NCI-H128 (cell line): ENCODE measurements around the gene MACF1.

Experiments
- DNase-seq: peaks from one replicate; lab custom pipeline; 2025; ENCODE audit not compliant: unreplicated experiment; lab: John Stamatoyannopoulos, UW

MACF1 gene

DNA sequence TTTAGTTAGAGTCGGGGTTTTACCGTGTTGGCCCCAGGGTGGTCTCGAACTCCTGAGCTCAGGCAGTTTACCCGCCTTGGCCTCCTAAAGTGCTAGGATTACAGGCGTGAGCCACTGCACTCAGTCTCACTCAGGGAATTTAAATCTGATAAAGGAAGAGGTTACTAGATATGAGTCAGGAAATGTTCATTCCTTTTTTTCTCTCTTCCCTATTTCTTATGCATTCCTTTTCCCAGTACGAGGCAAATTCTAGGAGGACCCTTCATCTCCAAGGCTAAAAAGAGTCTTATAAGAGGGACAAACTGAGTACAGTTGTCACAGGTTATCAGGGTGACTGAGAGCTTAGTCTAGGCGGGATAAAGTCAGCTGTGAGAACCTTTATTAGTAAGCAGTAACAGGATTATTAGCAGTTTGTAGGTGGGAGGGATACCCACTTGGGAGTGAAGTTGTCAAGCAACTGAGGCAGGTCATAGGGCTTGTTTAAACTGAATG, 9.1 kb downstream of the MACF1 start:
- no peak for DNase-seq

DNA sequence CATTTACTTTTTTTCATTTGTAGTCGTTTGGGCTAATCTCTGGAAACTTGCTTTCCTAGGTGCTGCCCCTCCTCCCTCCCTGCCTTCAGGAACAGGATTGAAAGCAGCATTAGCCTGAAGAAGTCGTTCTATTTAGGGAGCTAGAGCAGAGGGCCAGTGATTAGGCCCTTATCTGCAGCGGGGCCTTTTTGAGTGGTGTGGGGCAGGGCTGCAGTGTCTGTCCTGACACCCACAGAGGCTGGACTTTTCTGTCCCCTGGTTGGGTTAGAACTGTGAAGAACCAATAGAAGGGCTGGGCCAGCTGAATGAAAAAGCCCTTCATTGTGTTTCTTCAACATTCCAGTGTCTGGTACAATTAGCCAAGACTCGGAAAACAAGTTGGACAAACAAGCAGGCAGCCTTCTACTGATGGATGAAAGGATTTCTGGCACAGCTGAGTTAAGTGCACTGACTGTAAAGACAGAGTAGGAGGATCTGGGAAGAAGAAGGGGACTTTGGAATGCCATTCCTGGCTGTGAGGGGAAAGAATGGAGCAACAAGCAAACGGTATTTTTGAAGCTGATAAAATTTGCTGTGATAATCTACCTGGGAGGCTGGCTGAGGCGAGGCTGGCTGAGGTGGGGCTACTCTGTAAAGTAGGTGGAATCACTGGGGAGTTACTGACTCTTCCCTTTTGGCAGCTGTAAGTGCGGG, 9.7 kb downstream of the MACF1 start:
- no peak for DNase-seq

DNA sequence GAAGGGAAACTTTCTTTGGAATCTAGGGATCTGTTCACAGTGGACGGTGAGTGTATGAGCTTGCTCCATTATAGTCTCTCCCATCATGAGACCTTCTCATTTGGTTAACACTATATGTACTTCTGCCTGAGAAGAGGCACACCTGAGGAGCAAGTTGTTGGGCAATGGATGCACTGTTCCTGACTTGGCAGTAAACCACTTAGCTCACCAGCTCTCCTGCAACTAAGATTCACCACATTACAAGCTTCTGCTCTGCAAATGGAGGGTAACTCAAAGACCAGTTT, 10.2 kb downstream of the MACF1 start:
- no peak for DNase-seq

DNA sequence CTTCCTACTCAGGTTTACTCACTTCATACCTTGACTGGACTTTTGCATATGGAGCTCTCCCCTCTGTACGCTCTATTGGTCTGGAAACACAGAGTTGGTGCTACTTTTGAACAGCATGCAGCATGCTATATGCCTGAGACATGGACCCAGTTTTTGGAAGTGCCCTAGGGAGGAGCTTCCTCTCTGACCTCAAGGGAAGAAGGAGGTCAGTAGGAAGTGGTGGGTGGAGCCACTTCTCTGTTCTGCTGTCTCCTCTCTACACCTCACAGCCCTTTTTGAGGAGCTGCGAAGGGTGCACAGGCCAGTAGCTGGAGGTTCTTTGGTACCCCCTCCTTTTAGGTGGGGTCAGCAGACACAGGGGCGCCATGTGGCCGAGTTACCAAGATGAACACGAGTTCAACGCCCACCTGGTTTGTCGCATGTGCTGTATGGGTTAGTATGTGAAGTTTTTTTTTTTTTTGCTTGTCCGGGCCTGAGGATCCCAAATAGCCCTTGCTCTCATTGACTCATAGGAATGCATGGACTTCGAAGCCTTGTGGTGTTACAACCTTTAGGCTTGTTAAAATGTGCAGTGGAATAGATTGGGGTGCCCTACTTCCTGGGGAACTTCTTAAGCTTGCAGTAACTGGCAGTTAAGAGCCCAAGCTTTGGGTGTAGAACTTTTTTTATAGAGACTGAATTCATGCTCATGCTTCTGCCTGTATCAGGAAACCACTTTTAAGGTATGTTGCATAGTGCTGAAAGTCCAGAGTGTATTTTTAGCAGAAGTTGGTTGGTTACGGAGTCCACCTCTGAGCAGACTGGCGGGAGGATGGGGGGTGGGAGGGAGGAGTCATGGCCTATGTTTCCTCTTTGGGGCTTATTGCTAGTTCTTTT, 10.7 kb downstream of the MACF1 start:
- DNase-seq, result no peak

DNA sequence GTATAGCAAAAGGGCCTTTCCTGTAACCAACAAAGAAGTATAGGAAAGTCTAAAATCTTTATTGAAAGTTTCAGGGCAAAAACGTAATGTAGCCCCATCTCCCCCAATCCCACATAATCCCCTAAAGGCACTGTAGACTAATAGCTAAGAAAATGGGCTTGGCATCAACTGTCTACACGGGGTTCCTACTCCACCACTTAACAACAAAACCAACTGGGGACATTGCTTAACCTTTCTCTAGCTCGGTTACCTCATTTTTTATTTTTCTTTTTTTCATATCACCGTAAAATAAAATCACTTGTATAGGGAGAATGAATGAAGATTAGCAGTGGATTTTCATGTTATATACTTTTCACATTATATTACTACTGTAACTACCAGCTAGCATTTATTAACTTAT, 12.3 kb downstream of the MACF1 start:
- no peak for DNase-seq

DNA sequence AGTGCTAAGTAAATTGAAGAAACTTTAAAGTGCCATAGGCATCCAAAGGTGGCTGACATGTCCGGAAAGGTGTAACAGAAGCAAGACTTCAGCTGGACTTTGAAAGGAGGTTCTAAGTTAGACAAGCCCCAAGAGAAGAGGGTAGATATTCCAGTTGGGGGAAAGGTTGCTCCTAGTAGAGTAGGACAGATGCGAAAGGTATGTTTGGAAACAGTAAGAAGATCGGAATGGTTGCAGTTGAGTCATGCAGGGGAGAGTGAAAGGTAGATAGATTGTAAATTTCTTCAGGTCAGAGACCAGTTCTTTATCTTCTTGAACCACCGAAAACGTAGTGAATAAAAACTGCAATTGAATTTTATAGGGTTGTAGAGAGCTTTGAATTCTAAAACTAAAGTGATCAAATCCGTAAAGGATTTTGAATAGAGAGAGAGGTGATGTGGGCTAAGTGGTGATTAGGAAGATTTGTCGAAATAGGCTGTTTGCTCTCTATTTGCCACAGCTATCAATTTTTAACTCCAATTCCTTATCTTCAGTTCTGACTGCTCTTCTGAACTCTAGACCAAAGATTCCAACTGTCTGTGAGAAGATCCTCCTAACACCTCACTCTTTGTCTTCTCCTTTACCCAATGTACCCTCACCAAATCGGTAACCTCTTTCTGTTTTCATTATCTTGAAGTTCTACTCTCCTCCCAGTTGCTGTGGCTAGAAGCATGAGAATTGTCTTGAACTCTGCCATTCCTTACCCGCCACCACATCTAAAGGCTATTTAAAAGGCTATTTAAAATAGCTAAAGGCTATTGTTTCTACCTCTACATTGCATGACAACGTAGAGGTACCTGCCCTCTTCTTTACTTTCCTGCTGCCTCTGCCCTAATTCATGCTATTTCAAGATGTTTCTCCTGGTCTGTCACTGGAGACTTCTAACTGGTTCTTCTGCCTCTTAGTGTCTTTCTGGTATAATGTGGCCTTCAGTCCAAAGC, 16.7 kb downstream of the MACF1 start:
- no peak for DNase-seq

DNA sequence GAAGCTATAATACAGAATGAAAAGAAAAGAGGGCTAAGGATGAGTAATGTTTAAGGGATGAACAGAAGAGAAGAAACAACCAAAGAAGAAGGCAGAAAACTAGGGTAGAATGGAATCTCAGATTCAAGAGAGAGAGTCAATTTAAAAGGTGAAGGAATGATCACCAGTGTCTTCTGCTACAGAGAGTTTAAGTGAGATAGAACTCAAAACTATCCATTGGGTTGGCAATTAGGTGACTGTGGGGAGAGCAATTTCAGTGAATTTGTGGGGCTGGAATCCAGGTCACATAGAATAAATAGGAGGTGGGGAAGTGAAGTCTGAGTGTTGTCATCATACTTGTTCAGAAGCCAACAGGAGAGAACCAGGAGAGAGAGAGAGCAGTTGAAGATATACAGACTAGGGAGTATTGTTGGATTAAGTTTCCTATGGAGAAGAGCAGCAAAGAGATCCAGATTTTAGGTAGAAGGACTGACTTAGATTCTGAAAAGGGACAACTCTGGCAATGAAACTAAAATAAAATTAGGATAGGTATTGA, 19.9 kb downstream of the MACF1 start:
- DNase-seq, result no peak

DNA sequence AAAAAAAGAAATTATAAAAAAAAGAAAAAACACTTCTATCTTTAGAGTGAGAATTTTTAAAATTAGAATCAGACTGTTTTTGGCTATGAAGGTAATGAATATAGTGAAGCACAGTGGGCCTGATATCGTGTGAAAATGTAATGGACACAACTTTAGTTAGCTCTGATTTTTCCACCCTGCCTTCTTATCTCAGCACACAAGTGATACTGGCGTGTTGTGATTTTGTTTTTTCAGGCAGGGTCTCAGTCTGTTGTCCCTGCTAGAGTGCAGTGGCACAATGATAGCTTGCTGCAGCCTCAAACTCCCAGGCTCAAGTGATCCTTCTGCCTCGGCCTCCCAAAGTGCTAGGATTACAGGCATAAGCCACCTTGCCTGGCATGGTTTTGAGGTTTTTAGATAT, 22.3 kb downstream of the MACF1 start:
- DNase-seq, result no peak

DNA sequence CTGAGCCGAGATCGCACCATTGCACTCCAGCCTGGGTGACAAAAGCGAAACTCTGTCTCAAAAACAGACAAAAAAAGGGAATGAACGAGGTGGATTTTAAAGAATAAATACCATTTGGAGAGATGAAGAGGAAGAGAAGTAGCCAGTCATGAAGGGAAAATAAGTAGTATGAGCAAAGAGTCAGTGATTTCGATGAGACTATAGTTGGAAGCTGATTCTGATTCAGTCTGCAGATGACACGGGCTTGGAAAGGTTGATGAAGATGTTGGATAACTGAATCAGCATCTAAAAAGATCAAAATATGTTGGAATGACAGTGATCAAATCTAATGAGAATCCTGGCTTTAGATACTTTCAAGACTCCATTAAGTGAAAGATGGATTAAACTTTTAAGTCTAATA, 23.8 kb downstream of the MACF1 start:
- no peak for DNase-seq

DNA sequence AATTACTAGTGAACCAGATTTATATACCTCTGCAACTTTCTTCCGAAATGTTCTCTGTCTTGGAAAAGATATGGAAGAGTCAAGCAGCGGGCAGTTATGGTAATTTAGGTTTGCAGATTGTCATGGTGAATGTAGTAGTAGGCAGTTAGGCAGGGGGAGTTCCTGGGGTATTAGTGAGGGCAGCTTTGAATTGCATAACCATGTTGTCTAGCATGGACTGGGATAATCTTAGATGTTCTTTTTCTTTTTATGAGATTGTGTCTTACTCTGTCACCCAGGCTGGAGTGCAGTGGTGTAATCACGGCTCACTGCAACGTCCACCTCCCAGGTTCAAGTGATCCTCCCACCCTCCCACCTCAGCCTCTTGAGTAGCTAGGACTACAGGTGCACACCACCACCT, 25.0 kb downstream of the MACF1 start:
- DNase-seq, result no peak

DNA sequence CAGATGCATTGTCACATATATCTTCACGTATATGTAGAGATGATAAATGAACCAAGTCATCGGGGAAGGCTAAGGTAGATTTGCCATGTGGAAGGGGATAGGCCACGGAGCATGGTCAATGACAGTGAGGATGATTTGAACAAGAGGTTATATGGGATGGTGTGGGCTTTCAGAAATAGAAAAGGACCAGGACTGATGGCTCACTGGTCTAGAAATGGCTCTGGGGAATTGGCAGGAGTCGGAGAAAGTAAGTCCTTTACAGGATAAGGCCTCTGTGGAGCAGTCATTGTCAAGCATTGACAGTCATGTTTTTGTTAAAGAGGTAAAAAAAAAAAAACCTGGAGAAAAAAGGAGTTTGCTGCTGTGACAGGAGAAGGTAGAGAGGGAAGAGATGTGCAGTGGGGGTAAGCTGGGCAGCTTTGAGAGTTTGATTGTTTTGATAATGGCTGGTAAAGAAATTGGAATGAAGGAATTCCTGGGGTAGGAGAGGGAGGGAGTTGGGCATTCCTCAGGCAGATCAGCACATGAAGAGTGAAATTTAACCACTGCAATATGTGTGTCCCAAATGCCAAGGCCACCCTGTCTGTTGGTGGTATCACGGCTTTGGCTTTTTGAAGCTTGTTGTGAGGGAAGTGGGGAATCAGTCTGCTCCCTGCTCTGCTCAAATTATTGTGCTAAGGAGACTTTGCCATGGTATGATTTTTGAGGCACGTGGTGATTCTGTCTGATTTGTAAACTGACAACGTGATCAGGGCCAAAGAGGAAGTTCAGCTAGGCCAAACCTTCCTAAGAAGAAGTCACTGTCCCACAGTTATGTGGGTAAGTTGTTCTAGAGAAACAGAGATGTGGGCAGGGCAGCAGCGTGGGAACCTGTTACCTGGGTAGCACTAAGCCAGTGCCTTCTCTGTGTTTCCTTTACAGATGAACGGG, 26.0 kb downstream of the MACF1 start:
- DNase-seq, result no peak

DNA sequence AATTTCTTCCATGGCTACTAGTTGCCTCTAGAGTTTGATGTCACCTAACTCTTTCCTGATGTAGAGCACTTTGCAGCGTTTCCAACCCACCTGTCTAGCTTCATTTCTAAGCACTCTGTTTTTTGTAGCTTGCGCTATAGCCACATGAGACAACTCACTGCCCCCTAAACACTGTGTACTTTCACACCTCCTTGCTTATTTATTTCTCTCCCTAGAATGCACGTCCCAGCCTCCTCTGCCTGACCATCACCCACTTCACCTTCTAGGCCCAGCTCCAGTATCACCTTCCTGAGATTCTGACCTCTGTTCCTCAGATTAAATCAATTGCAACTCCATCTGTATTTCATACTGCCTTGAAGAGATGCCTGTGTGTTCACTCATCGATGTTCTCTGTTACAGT, 32.5 kb downstream of the MACF1 start:
- DNase-seq, result no peak

DNA sequence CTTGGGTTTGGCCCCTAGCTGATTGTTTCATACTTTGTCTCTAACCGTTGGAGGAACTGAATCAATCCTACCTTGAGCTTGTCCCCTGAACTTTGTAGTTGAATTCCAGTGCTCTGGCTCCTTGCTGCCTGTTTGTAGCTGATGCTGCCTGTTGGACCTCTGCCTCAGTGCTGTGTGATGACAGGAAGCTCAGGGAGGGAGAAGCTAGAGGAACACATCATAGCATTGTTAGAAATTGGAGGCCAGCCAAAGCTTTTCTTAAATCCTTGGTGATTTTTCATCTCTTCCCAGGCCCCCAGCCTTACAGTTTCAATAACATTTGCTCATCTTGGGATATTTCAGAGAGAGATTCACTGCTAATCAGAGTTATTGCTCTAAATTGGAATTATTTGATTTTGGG, 34.0 kb downstream of the MACF1 start:
- DNase-seq, result no peak

DNA sequence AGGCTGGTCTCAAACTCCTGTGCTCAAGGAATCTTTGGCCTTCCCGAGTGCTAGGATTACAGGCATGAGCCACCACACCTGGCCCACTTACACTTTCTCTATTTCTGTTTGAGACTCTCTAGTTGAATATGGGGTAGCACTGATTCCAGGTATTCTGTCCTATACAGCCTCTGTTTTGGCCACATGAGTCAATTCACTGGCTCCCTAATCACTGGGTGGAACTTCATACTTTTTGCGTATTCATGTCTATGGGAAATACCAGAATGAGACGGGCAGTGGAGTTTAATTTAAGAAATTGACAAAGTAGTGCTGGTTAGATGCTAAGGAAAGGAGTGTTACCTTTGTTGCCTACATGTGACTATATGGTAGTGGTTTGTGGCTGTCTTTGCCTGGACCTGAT, 35.5 kb downstream of the MACF1 start:
- DNase-seq, result no peak

DNA sequence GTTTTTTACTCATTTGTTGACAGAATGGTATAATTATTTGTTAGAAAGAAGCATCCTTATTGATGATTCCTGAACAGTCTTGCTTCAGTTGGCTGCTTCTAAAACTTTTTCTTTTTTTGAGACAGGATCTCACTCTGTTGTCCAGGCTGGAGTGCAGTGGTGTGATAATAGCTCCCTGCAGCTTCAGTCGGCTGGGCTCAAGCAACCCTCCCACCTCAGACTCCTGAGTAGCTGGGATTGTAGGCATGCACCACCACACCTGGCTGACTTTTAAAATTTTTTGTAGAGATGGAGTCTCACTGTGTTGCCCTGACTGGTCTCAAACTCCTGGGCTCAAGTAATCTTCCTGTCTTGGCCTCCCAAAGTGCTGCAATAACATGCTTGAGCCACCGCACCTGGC, 38.8 kb downstream of the MACF1 start:
- DNase-seq, result no peak

DNA sequence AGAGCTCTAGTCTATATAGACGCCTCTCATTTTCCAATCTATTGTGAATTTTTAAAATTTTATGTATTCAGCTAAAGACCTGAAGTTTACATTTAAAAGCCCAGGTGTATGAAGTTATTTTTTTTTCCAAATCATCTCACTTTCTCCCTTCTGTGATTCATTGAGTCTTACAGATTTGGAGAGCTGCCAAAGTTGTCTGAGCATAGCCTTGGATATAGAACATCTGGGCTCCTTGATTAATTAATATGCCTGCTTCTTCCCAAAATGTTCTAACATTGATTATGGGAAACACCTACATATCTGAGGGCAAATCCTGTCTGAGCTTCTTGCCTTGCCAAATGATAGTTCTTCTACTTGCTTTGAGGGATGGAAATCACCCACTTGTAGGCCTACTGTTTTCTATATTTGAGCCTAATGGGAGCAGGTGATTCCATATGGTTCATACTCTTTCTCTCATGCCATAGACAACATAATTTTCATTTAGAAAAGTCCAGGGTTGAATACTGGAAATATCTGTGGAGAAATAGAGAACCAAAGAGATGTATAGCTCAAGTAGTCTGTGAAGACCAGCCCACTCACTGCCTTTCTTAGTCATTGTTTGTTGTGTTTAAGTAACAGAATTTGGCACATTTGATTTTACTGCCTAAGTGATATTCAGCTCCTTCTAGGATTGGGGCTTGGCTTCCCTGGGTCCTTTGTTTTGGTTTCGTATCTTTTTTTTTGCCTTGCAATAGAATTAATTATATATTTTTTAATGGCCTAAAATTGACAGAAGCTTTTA, 46.2 kb downstream of the MACF1 start:
- DNase-seq, result no peak

DNA sequence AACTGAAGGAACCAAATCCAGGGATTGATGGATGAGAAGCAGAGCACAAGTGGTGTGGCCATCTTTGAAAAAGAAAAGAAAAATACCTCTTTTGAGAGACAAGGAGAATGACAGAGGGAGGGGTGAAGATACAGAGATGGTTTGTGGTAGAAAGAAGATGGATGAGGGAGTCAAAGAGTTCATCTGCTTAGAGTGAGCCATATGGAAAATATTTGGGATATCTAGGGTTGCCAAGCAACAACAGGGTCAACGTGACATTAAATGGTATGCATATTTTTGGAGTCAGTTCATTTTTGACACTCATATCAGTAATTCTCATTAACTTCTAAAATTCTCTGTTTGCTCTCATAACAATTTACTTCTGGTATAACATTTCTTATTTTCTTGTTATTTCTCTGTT, 50.7 kb downstream of the MACF1 start:
- no peak for DNase-seq

DNA sequence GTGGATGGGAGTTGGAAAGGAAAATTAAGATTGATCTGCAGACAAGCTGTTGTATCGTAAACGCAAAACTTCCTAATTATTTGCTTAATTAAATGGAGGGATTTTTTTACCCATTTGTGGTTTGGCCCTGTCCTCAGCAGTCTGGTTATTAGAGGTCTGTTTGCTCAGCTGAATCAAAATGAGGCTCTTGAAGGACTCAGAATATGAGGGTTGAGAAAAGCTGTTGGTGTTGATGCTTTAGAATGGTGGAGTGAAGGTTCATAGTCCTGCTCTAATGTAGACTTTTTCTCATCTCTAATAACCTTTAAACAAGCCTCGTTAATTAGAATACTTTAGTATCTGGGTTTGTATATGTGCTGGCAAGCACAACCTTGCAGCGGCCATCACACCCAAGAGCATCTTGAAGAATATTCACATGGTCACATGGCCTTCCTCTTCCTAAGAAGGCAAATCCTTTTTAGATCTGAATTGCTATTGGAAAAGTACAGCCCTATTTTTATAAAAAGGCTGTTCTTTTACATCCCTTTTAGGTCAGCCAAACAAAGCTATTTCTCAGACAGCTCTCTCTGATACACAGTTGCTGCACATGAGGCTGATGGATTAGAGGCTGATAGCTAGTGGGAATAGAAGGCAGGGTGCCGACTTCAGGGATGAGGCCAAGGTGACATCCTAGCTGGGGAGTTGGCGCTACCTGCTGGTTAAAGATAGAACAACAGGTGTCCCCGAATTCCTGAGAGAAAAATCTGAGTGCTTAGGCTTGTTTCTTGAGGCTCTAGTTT, 53.8 kb downstream of the MACF1 start:
- peak; percentile 59 for DNase-seq

DNA sequence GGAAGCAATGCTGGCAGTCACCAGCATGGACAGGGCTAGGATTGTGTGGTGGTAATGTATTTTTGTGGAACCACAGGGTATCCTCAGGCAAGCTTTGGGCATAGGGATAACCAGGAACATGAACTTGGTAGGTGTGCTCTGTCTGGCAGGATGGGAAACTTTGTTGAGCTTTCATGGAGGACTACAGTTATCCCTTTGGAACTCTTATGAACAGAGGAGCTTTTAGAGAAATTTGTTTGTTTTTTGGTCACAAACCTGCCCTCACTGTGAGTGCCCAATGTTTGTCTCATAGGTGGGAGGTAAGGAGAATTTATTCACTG, 54.4 kb downstream of the MACF1 start:
- no peak for DNase-seq
